GM19099 (cell line): Measurements from ENCODE around the gene HTT.

Experiments used
- POLR2A ChIP-seq: IDR thresholded peaks from 3 replicates; pipeline ENCODE4 v1.6.1; 2011; ENCODE audit warnings: low read depth; ENCODE audit not compliant: insufficient read length; ENCODE audit errors: extremely low read depth

The HTT gene

DNA sequence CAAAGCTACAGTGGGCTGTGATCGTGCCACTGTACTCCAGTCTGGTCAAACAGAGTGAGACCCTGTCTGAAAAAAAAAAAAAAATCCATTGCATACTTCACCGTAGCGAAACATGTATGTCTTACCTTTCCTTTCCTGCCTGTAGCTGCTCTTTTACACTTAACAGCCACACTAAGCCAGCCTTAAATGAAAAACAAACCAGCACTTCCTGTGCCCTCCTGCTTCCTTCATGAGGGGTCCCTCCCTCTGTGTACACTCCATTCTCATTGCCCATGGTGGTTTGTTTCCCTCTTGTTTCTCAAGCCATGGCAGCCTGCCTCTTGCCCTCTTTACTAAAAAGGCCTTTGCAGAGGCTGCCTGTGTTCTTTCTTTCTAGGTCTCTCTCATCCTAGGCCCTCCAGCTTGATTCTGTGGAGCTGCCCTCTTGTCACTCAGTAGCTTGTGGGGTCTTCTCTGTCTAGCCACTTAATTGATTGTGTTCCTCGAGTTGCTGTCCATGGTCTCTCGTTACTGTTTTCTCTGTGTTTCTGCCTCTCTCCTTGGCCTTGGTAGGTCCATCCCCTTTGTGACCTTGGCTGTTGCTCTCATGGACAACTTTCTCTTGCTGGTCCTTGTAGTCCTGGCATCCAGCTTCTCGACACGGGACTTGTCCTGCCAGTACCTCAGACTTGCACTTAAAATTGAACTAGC is 122.3 kb downstream of the HTT start:
- no peak for TF ChIP-seq POLR2A

GRCh38 chr4:3197366-3198105 is 123.1 kb downstream of the HTT start:
- TF ChIP-seq POLR2A: no peak

DNA sequence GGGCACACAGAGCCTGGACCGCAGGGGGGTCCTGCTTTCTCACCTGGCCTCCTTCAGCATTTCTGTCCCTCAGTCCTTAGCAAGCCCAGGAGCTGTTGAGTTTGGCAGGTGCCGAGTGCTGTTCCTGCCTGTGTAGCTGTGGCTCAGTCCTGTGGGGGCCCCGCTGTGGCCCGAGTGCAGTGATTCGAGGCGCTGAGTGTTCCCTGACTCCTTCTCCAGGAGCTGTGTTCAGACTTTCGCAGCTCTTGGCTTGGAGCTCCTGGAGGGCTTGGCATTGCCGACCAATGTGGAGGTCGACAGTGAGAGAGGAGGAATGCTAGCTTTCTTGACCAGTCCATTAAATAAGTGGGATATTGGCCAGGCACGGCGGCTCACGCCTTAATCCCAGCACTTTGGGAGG is 124.4 kb downstream of the HTT start:
- no peak for TF ChIP-seq POLR2A

GRCh38 chr4:3199653-3200422 is 125.4 kb downstream of the HTT start:
- TF ChIP-seq POLR2A: no peak

GRCh38 chr4:3200423-3201090 is 126.1 kb downstream of the HTT start:
- no peak for TF ChIP-seq POLR2A

GRCh38 chr4:3201718-3202702 is 127.5 kb downstream of the HTT start:
- TF ChIP-seq POLR2A: no peak

- TF ChIP-seq POLR2A: no peak
These were observed 128.6 kb downstream of the HTT start for GRCh38 chr4:3202836-3203820.

- no peak for TF ChIP-seq POLR2A
These were observed 129.5 kb downstream of the HTT start for GRCh38 chr4:3203971-3204431.

- TF ChIP-seq POLR2A: no peak
These were observed 131.5 kb downstream of the HTT start for GRCh38 chr4:3205995-3206394.

GRCh38 chr4:3206439-3207100 is 132.1 kb downstream of the HTT start:
- TF ChIP-seq POLR2A: no peak

- no peak for TF ChIP-seq POLR2A
These were observed 133.1 kb downstream of the HTT start for GRCh38 chr4:3207531-3208037.

GRCh38 chr4:3208826-3209225 is 134.3 kb downstream of the HTT start:
- no peak for TF ChIP-seq POLR2A
